ENCODE results near the gene TRAF3IP1. TPM values are rescaled to one million over a fixed set of nuclear protein-coding genes. Genes with fewer than 3 reads are reported as not detected.
"Not testable (repeated sequence)": the region's sequence is repeated elsewhere in the genome, so short reads cannot be mapped to it uniquely, and the experiment has no call there.

TRAF3IP1 gene, protein sequence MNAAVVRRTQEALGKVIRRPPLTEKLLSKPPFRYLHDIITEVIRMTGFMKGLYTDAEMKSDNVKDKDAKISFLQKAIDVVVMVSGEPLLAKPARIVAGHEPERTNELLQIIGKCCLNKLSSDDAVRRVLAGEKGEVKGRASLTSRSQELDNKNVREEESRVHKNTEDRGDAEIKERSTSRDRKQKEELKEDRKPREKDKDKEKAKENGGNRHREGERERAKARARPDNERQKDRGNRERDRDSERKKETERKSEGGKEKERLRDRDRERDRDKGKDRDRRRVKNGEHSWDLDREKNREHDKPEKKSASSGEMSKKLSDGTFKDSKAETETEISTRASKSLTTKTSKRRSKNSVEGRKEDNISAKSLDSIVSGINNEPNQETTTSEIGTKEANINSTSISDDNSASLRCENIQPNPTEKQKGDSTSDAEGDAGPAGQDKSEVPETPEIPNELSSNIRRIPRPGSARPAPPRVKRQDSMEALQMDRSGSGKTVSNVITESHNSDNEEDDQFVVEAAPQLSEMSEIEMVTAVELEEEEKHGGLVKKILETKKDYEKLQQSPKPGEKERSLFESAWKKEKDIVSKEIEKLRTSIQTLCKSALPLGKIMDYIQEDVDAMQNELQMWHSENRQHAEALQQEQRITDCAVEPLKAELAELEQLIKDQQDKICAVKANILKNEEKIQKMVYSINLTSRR
- total RNA-seq (2014; rRNA removed; shearing (Covaris generic)) = 4.1 and 7.0 TPM in 2 replicates

DNA sequence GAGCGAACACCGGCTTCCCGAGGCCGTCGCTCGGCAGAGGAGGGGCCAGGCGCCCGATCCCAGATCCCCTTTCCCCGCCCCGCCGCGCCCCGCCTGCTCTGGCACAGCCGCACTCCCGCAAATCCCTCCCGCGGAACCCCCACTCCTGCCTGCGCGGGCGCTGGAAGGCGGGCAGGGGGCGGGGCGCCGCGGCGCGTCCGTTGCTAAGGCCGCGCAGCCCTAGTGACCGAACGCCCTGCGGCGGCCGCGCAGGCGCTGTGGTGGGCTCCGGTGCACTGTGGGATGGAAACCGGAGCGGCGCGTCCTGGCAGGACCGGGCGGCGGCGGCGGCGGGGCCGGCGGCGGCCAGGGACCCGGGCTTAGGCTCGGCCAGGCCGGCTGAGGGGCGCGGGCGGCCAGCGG, at the start of gene TRAF3IP1:
TSS of gene TRAF3IP1 (plus strand) at position 273 of the 402 bp plus-strand sequence. CDS start 145 bp downstream, outside the sequence.
- DNase-seq (ENCODE audit: low read depth) = peak; percentile 94

DNA sequence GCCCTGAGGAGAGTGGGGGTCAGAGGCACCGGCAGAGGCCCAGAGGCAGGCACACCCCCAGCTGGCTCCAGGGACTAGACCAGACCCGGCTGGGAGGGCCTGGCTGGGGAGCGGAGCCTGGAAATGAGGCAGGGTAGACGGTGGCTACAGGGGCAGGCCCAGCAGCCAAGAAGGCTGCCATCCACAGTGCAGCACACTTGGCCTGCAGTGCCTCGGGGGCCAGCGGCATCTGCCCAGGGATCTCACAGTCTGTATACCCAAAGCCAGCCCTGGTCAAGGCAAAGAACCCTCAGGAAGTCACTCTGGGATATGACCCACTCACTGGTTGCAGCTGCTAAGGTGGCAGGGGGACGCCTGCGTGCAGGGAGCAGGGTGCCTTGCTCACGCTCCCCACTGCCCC, 49.7 kb upstream of the TRAF3IP1 start:
- no peak for DNase-seq (ENCODE audit: low read depth)

DNA sequence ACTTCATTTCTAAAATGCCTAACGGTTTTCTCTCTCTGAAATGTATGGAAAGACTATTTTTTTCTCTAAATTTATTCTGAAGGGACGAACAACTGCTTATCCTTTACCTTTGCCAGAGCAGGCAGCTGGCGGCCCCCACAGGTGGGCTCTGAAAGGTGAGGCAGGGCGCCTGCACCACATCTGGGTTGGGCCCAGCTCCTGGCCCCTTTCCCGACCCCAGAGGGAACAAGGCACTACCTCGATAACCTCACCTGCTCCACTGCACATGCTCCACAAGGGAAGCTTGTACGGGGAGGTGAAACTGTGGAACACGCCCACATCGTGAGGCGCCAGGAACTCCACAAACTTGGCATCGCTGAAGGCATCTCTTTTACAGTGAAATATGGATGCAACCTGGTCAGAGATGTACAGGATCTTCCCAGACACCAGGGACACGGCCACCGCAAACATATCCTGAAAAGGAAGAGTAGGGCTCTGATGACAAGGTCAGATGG, 49.2 kb upstream of the TRAF3IP1 start:
- DNase-seq (ENCODE audit: low read depth) = no peak

DNA sequence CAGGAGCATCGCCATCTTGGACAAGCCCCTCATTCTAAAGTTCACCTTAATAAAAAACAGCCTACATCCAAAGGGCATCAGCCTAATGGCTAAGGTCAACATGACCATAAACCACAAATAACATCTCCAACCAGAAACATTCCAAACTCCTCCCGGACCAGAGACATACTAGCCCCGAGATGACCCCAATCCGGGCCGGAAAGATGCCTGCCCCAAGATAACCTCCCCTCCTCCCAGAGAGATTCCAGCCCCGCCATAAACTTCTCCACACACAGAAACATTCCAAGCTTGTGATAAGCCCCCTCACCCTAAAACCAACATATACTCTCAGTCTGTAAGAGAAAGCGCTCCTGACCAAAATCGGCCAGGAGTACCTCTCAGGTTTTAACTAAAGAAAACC, 48.6 kb upstream of the TRAF3IP1 start:
- DNase-seq (ENCODE audit: low read depth) = not testable (repeated sequence)

DNA sequence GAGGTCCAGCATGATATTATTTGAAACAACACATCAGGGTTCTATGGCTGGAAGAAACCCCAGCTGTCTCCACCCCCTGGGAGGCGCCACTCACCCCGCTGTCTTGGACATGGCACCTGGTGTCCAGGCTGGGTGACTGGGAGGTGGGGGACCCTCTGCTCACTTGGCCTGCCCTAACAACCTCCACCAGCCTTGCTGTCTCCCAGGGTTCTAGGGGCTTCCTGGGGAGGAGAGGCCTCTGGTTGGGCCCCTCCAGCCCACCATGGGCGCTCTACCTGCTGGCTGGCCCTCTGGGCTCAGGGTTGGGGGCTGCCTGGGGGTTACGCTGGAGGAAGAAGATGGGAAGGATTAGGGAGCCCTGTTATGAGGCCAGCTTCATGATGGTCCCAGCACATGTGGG, 48.2 kb upstream of the TRAF3IP1 start:
- DNase-seq (ENCODE audit: low read depth) = no peak

DNA sequence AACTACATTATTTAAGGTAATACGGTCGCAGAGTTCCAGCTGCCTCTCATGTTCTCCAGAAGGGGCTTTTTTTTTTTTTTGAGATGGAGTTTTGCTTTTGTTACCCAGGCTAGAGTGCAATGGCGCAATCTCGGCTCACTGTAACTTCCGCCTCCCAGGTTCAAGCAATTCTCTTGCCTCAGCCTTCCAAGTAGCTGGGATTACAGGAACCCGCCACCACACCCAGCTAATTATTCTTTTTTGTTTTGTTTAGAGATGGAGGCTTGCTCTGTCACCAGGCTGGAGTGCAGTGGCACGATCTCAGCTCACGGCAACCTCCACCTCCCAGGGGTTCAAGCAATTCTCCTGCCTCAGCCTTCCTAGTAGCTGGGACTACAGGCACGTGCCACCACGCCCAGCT, 46.9 kb upstream of the TRAF3IP1 start:
- DNase-seq (ENCODE audit: low read depth) = not testable (repeated sequence)

DNA sequence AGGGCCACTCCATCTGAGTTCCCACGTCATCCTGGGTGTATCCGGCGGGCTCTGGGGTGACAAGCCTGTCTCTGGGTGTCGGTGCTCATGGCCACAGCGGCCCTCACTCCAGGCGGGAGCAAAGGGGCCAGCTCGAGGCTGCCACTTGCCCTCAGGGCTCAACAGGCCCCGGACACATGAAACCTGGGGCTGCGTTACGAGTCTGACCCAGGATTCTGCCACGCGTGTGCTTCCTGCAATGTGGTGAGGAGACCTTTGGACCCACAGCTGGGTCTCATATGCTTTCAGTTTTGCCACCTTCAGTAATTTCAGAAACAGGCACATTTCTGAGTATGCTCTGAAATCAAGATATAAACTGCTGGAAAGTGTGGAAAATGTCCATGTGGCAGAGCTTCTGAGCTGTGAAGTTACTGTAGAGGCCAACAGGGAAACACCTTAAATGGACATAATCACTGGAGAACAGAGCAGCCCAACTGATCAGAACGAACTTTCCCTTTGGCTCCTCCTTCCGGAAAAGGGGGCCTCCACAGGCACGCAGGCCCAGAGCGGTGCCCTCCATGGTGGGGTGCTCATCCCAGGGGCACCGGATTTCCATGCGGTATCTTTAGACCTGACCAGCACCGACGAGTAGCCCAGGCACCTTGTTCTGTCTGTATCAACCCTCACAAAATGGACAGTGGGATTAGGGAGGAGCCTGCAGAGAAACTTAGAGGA, 46.0 kb upstream of the TRAF3IP1 start:
- DNase-seq (ENCODE audit: low read depth) = no peak

DNA sequence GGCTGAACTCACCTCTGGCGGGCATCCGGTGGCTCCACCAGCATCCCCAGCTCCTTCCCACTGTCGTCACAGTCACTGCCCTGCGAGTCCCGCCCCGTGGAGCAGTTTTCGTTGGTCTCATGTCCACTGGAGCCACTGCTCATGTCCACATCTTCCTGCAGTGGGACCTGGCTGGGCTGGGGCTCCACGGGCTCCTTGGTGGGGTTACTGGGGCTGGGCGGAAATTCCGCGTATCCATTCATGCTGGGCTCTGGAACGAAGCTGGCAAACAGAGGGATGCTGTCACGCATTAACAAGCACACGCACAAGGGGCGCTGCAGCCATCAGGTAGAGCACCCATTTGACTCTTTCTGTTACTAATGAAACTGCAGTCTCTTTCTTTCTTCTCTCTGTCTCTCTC, 42.6 kb upstream of the TRAF3IP1 start:
- no peak for DNase-seq (ENCODE audit: low read depth)

DNA sequence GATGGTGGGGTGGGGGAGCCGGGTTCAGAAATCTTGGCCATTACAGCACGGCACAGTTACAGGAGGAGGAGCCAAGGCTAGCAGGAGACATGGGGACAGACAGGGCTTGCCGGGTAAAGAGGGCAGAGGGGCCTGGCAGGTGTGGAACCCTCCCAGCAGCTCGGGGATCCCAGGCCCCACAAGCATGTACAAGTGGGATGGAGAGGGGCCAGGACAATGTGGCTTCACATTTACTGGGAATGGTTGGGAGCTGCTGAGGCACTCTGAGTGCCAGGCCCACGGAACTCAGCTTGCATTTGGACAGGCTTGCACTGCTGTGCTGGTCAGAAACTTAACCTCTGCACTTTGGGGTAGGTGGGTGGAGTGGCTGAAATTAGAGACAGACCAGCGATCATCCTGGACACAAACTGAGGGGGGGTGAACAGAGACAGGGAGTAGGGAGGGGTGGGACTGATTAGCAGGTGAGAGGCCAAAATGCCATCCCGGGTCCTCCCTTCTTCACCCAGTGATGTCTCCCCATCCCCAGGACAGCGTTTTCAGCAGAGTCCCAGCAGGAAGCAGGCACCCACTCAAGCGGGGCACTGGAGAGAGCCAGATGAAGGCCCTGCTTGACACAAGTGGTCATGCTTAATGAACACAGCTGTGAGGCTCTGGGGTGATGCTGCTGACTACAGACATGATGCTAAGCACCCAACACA, 41.5 kb upstream of the TRAF3IP1 start:
- no peak for DNase-seq (ENCODE audit: low read depth)

DNA sequence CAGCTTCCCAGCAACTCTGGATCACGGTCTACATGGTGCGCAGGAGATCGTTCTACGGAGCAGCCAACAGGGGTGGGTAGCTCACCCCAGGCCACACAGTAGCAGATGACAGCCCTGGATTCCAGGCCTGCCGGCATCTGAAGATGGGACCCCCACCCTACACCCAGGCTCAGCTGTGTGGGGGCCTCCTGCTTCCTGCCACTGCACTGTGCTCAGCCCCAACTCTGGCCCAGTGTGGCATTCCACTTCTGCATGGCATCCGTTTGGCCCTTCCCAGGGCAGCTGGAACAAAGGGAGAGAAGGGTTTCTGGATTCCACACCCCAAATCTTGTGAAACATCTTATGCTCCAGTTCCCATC, 41.0 kb upstream of the TRAF3IP1 start:
- DNase-seq (ENCODE audit: low read depth) = no peak

DNA sequence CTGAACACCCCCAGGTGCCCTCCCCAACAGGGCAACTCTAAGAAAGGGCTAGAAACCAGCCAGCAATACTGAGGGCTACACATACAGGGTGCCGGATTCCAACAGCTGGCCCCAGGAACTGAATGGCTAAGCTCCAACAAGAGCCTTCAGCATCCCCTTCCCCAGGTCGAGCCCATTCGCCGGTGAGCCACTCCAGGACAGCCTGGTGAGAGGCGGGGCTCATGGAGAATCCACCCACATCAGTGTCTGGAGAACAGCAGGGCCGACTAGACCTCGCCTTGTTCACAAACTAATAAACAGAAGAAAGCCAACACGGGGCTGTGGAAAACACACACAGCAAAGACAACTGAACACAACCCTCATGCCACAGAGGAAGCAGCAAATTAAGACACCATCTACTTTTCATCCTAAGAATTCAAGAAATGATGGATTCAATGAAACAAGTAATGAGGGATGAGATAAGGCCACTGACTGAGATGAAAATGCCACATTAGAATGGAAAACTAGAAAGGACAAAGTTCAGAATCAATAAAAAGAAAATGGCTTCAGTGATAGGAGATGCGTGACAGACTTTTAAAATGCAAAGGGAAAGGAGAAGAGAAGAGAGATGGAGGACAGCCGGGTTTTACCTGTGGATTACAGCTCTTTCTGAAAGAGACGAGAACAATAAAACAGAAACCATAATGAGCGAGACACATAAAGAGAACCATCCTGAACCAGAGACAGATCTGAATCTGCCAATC, 40.1 kb upstream of the TRAF3IP1 start:
- no peak for DNase-seq (ENCODE audit: low read depth)

DNA sequence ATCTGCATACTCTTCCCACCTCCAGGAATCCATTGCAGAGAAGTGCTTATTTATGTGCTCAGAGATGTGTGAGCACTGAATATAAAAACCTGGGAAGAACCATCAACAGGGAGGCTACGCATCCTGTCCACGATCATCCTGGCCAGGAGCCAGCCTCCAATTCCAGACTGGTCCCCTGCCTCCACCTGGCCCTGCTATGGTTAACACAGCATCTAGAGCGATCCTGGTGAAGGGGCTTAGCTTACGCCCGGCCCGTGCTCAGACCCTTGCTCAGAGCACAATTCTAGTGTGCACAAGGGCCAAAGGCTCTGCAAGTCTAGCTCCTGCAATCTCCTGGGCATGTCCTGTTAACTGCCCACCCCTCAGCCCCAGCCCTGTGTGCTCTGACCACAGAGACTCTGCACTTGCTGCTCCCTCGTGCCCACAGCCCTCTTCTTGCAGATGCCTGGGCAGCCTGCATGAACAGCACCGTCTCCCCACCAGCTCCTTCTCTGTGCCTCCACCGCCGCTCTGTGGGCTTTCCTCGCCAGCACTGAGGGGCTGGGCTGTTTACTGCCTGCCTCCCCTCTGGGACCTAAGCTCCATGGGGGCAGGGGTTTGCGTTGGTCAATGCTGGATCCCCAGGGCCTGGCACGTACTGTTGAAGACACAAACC, 38.4 kb upstream of the TRAF3IP1 start:
- DNase-seq (ENCODE audit: low read depth) = no peak

DNA sequence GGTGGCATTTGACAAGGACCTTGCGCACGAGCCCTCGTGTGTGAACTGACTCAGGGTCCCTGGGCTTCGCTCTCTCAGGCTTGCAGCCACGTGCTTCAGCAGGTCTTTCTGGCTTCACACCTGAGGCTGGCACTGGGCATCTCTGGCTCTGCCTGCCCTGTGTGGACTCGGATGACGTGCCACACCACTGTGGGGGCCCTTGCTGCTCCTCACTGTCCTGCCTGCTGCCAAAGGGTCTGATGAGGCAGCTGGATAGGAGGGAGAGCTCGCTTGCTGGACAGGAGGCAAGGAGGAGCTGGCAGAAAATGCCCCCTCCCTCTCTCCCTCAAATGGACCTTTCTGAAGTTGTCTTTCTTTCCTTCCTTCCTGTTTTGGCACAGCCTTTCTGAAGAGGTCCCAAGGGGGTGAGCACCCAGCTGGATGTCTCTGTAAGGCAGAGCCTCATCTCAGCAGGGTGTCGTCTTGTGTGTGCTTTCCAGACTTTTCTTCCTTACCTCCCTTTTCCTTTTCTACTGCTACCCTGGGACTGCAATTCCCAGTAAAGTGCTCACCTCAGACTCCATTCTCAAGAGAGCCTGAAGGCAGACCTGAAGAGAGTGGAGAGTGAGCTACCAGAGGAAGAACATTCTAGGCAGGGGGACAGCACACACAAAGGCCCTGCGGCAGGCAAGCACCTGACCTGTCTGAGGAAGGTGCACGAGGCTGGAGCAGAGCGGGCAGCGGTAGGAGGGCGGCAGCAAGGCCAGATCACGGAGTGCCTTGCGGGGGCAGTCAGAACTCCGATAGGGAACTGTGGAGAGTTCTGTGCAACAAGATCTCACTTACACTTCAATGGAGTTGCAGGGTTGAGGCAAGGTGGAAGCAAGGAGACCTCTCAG, 37.2 kb upstream of the TRAF3IP1 start:
- DNase-seq (ENCODE audit: low read depth) = no peak

DNA sequence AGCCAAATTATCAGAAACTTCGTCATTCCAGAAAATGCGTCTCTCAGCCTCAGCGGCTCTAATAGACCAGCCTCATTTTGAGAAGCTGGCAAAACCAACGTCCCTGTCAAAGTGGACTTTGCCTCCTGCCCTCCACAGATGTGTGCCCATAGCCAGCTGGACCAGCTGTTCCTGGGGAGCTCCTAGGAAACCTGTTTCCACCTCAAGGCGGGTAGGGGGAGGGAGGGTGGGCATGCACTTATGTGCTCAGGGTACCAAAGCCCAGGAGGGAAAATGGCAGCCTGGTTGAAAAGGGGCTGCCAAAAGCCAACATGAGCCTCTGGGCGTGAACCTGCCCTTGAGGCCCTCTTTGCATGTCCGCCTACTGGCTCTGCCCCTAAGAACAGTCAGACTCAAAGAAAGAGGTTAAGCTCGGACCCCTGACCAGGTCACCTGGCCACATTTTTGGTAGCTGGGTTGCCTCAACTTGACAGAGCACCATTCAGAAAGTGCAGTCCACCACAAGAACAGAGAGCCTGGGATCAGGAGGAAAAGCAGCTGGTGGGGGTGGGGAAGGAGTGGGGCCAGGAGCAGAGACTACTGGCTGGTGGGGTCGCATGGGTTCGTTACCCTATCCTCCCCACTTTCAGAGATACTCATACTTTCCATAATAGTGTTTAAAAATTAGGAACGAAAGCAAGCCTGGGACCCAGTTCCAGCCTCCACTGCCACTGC, 35.4 kb upstream of the TRAF3IP1 start:
- DNase-seq (ENCODE audit: low read depth) = no peak

DNA sequence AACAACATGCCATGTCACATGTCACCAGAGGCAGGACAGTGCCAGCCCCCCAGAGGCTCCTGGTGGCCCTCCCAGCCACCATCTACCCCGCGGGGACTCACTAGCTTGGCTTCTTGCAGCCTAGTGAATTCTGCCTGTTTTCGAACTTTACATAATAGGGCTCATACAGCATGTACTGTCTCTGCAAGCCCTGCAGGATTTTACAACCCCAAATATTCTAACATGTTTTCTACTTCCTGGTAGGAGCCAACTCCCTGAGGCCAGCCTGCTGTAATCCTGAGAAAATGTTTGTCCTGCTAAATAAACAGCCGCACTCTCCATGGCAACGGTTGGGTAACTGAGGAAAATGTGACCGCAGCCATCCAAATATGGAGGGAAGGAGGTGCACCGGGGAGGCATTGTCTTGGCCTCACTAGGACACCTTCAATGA, 34.6 kb upstream of the TRAF3IP1 start:
- DNase-seq (ENCODE audit: low read depth) = peak; percentile 86

DNA sequence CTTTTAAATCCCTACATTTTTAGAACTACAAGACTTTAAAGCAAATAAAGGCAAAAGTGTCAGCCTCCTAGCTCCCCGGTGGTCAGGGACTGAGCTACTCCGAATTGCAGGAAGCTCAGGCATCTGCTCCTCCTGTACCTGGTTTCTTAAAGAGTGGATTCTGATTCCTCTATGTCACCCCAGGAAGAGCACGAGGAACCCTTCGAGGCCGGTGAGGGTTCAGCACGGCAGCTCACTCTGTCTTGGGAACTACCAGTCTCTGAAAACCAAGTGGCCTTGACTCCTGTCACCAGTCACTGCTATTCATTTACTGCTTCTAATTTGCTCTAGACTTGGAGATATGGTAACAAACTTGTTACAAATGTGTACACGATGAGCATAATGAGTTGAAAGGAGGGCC, 34.2 kb upstream of the TRAF3IP1 start:
- DNase-seq (ENCODE audit: low read depth) = peak; percentile 19

DNA sequence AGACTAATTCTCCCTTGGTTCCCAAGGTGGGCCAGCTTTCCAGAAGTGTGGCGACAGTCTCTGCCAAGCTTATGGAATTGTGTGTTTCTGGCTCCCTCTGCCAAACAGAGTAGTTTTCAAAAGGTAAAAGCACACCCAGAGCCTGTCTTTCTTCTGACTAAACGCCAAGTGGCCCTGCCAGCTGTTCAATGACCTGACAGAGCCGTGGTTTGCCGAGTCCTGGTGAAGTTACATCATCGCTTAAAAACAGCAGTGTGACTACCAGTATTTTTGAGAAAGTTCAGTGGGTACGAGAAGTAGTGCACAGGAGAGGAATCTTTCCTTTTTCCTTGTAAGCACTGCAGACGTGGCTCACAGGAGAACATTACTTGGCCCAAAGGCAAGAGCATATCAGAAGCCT, 33.8 kb upstream of the TRAF3IP1 start:
- DNase-seq (ENCODE audit: low read depth) = peak; percentile 63

DNA sequence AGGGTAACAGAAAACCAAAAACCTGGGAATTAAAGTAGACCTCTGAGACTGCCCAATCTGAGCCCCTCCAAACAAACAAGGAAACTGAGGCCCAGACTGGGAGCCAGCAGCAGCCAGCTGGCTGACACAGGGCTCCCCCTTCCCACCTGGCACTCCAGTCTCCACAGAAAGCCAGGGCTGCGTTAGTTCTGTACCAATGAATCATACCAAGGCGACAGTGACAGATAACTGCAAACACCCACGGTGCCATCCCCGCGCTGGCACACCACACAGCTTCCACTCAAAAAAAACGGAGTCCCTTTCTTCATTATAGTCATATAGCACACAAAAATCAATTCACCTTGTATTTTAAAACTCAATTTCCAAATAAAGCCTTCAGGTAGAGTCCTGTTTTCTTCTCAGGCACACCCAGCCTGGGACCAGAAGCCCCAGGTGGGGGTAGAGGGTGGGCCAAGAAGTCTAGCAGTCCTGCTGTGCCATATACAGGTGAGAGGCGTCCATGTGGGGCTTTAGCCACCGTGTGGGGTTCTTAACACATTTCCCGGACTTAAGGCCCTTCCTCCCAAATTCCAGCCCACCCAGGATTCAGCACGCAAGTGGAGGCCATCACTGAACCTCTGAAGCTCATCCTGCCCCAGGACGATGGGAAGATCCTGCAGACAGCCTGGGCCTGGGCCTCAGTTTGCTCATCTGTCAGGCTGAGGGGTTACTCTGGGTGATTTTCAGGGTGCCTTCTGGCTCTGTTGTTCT, 33.2 kb upstream of the TRAF3IP1 start:
- DNase-seq (ENCODE audit: low read depth) = no peak

Data from Daoy (cell line).